HepG2 (cell line): ENCODE results near the gene PPP2R5D.

Experiments used
- ATF6 ChIP-seq: sonication (generic); formaldehyde crosslinking; conservative IDR thresholded peaks from 2 replicates; pipeline ENCODE4 v1.4.0; 2020; ENCODE audit warnings: missing genetic modification reagents
- CBFB ChIP-seq: sonication (generic); formaldehyde crosslinking; IDR thresholded peaks from 2 replicates; pipeline ENCODE4 v1.4.0; 2020; ENCODE audit warnings: missing genetic modification reagents
- EZH2 ChIP-seq: conservative IDR thresholded peaks from 2 replicates; pipeline ENCODE4 v1.6.1; 2012; ENCODE audit warnings: mild to moderate bottlenecking, low read depth, low read length, moderate library complexity
- FIP1L1 ChIP-seq: fragments of 200-400 bp; formaldehyde crosslinking; IDR thresholded peaks from 2 replicates; pipeline ENCODE4 v1.6.1; 2018; ENCODE audit warnings: low read depth, mild to moderate bottlenecking, low read length, moderate library complexity, borderline replicate concordance; ENCODE audit not compliant: insufficient read depth
- ZNF138 ChIP-seq: sonication (generic); formaldehyde crosslinking; IDR thresholded peaks from 2 replicates; pipeline ENCODE4 v1.5.0; 2020; ENCODE audit warnings: mild to moderate bottlenecking, low read depth, missing genetic modification reagents

GRCh38 chr6:42987533-42988451 is 3.4 kb downstream of the PPP2R5D start:
- TF ChIP-seq ATF6 (CRISPR knock-in tag) (no peak), ZNF138 (no peak), CBFB (CRISPR knock-in tag) (no peak), EZH2 (no peak), FIP1L1 (no peak)
